HG02943 (cell line): ENCODE results near the gene RGS7.
"Not testable (repeated sequence)": the region's sequence is repeated elsewhere in the genome, so short reads cannot be mapped to it uniquely, and the experiment has no call there.

ENCODE experiments used
- ATAC-seq: cut with Tn5 transposase; IDR thresholded peaks from one replicate; pipeline ENCODE4 v1.9.1; 2021; ENCODE audit warnings: mild to moderate bottlenecking, low read depth, moderate library complexity; ENCODE audit not compliant: unreplicated experiment

RGS7 gene

GRCh38 chr1:240999826-241000225 is 357.2 kb downstream of the RGS7 start:
- no peak for ATAC-seq

GRCh38 chr1:240998441-240999015 is 358.5 kb downstream of the RGS7 start:
- no peak for ATAC-seq

GRCh38 chr1:240998024-240998423 is 359.0 kb downstream of the RGS7 start:
- ATAC-seq, result no peak

- ATAC-seq, result no peak
Observed at GRCh38 chr1:240993004-240993403, 364.0 kb downstream of the RGS7 start.

GRCh38 chr1:240991230-240991629 is 365.8 kb downstream of the RGS7 start:
- ATAC-seq, result no peak

- no peak for ATAC-seq
Observed at GRCh38 chr1:240987928-240988327, 369.1 kb downstream of the RGS7 start.

GRCh38 chr1:240985081-240985480 is 371.9 kb downstream of the RGS7 start:
- no peak for ATAC-seq

GRCh38 chr1:240980342-240980741 is 376.7 kb downstream of the RGS7 start:
- no peak for ATAC-seq

- no peak for ATAC-seq
Observed at GRCh38 chr1:240976685-240977084, 380.3 kb downstream of the RGS7 start.

- ATAC-seq, result no peak
Observed at GRCh38 chr1:240973875-240974274, 383.1 kb downstream of the RGS7 start.

GRCh38 chr1:240972059-240972458 is 384.9 kb downstream of the RGS7 start:
- ATAC-seq, result not testable (repeated sequence)

GRCh38 chr1:240970253-240970652 is 386.8 kb downstream of the RGS7 start:
- ATAC-seq, result no peak

GRCh38 chr1:240968864-240969263 is 388.1 kb downstream of the RGS7 start:
- no peak for ATAC-seq

GRCh38 chr1:240967070-240967724 is 389.8 kb downstream of the RGS7 start:
- no peak for ATAC-seq

GRCh38 chr1:240965581-240966091 is 391.4 kb downstream of the RGS7 start:
- ATAC-seq, result no peak

GRCh38 chr1:240962086-240962485 is 394.9 kb downstream of the RGS7 start:
- no peak for ATAC-seq

GRCh38 chr1:240956424-240956823 is 400.6 kb downstream of the RGS7 start:
- no peak for ATAC-seq

GRCh38 chr1:240956020-240956419 is 401.0 kb downstream of the RGS7 start:
- ATAC-seq, result no peak

GRCh38 chr1:240947438-240948224 is 409.4 kb downstream of the RGS7 start:
- ATAC-seq, result no peak

- no peak for ATAC-seq
Observed at GRCh38 chr1:240946926-240947325, 410.1 kb downstream of the RGS7 start.

- ATAC-seq, result no peak
Observed at GRCh38 chr1:240942901-240943300, 414.1 kb downstream of the RGS7 start.
